ENCODE data around the gene RD3L. TPM values are rescaled to one million over a fixed set of nuclear protein-coding genes. Genes with fewer than 3 reads are reported as not detected.
A peak's percentile ranks its signal among the peaks of the same experiment; 100 is the strongest.

Gene RD3L
- total RNA-seq, 2 donors from 2014 or later: not detected

DNA sequence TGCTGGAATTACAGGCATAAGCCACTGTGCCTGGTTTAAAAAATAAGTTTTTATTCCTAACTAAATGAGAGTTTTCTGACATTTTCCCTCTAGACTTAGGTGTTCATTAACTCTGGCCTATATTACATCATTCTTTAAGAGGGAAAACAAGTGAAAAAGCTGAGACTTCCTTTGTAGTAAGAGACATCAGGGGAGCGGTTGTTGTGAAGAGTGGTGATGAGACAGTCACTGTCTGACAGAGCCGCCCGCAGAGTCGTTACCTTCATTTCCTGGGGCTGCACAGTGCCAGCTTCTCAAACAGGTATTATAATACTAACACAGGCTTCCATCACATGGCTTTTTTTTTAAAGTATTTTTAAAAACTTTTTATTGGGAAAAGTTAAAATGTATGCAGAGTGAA is 33.7 kb downstream of the RD3L start:
- Histone ChIP-seq H3K9ac (ENCODE audit: extremely low read depth, low read length, poor library complexity, severe bottlenecking) (no peak overlapping the region), H3K36me3 (ENCODE audit: control insufficient read depth, insufficient read depth, low read length) (peaks cover 18% of the 10 kb centered on the region), H3K27me3 (ENCODE audit: control insufficient read depth, insufficient read depth, low read length, poor library complexity, severe bottlenecking) (no peaks in the 10 kb centered on the region), H3K9me3 (ENCODE audit: control insufficient read depth, low read length) (no peaks in the 10 kb centered on the region), H3K4me1 (ENCODE audit: control insufficient read depth, insufficient read depth, low read length) (no peaks in the 10 kb centered on the region), H3K27ac (ENCODE audit: low read depth, low read length) (no peak overlapping the region), H3K4me3 (ENCODE audit: low read length) (no peak overlapping the region)
- H3K4me3 Mint-ChIP-seq: no peak overlapping the region
- DNase-seq: no peak
- TF ChIP-seq, protein P1, sequence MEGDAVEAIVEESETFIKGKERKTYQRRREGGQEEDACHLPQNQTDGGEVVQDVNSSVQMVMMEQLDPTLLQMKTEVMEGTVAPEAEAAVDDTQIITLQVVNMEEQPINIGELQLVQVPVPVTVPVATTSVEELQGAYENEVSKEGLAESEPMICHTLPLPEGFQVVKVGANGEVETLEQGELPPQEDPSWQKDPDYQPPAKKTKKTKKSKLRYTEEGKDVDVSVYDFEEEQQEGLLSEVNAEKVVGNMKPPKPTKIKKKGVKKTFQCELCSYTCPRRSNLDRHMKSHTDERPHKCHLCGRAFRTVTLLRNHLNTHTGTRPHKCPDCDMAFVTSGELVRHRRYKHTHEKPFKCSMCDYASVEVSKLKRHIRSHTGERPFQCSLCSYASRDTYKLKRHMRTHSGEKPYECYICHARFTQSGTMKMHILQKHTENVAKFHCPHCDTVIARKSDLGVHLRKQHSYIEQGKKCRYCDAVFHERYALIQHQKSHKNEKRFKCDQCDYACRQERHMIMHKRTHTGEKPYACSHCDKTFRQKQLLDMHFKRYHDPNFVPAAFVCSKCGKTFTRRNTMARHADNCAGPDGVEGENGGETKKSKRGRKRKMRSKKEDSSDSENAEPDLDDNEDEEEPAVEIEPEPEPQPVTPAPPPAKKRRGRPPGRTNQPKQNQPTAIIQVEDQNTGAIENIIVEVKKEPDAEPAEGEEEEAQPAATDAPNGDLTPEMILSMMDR (conservative IDR thresholded peaks at IDR 0.05): no peak
- no peak overlapping the region for H3K27ac Mint-ChIP-seq
- H3K4me1 Mint-ChIP-seq: peaks cover 6% of the 10 kb centered on the region
- WGBS, 2 experiments (ENCODE audit: insufficient coverage in 1 of 2, insufficient read length in 1 of 2): 96% methylated on average over 4 of the region's 4 CpGs; no CpG with 5 or more reads in 1 of the 2 experiments
- no peaks in the 10 kb centered on the region for H3K27me3 Mint-ChIP-seq (ENCODE audit: insufficient read depth)
- no peaks in the 10 kb centered on the region for H3K9me3 Mint-ChIP-seq
- H3K36me3 Mint-ChIP-seq (ENCODE audit: low read depth): peaks cover 15% of the 10 kb centered on the region

DNA sequence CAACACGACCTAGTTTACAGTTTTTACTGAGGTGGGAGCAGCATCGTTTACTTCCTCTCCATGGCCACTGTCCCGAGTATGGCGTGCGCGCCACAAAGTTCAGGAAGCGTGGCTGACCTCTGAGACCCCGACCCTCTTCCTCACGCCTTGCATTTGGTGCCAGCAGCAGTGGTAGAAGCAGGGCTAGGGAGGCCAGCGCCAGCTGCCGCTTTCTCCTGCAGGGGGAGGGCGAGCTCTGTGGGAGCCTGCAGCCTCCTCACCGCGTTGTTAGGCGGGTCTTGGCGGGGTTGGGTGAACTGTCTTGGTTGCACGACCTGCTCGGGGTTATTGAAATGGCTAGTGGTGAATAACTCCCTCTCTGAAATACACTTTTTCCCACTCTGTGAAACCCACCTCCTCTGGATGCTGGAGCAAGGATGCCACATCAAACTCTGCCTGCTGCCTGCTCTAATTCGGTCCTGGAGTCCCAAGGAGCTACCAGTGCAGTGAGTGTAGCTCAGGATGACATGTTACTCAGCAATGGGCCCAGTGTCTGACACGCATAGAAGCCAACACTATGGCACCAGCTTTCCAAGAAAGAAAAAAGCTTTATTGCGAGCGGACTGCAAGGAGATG is 36.4 kb downstream of the RD3L start:
- H3K27ac Mint-ChIP-seq: no peak overlapping the region
- Histone ChIP-seq H3K9me3 (ENCODE audit: control insufficient read depth, low read length) (no peaks in the 10 kb centered on the region), H3K4me1 (ENCODE audit: control insufficient read depth, insufficient read depth, low read length) (no peaks in the 10 kb centered on the region), H3K27me3 (ENCODE audit: control insufficient read depth, insufficient read depth, low read length, poor library complexity, severe bottlenecking) (no peaks in the 10 kb centered on the region), H3K4me3 (ENCODE audit: low read length) (no peak overlapping the region), H3K9ac (ENCODE audit: extremely low read depth, low read length, poor library complexity, severe bottlenecking) (no peak overlapping the region), H3K27ac (ENCODE audit: low read depth, low read length) (no peak overlapping the region), H3K36me3 (ENCODE audit: control insufficient read depth, insufficient read depth, low read length) (no peaks in the 10 kb centered on the region)
- DNase-seq: peak; percentile 86
- no peaks in the 10 kb centered on the region for H3K27me3 Mint-ChIP-seq (ENCODE audit: insufficient read depth)
- H3K9me3 Mint-ChIP-seq: no peaks in the 10 kb centered on the region
- peaks cover 6% of the 10 kb centered on the region for H3K4me1 Mint-ChIP-seq
- no peaks in the 10 kb centered on the region for H3K36me3 Mint-ChIP-seq (ENCODE audit: low read depth)
- H3K4me3 Mint-ChIP-seq: no peak overlapping the region
- 77 to 85% methylated on average over 12 to 22 of the region's 22 CpGs for WGBS, 2 experiments (ENCODE audit: insufficient coverage in 1 of 2, insufficient read length in 1 of 2)
- TF ChIP-seq, protein P1 (conservative IDR thresholded peaks at IDR 0.05): peak; percentile 63

DNA sequence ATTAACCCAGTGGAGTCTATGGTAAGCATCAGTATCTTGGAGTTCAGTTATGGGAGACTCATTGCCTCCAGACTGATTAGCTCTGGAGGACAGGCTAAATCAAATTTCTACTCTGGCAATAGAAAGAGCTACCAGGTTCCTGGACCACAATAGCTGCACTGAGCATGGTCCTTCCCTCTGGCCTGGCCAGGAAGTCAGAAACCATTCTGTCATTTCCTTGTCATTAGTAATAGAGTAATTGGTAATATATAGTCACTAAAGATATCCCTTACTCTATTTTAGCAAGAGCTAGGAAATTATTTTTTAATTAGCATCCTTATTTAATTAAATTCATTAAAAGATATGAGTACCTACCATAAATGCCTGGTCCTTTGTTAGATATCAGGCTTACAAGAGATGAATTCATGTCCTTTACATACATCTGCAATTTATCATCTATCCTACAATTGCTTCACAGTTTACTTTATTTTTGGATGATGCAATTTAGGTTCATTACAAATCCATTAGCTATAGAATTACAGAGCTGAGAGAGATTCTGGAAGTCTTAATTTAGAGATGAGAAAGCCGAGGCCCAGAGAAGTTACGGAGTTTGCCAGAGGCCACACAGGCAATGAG is 37.7 kb downstream of the RD3L start:
- H3K36me3 Mint-ChIP-seq (ENCODE audit: low read depth): no peaks in the 10 kb centered on the region
- no peak overlapping the region for H3K4me3 Mint-ChIP-seq
- no peaks in the 10 kb centered on the region for H3K4me1 ChIP-seq (ENCODE audit: control insufficient read depth, insufficient read depth, low read length)
- no peak overlapping the region for H3K27ac ChIP-seq (ENCODE audit: low read depth, low read length)
- no peaks in the 10 kb centered on the region for H3K4me1 Mint-ChIP-seq
- H3K27me3 Mint-ChIP-seq (ENCODE audit: insufficient read depth): no peaks in the 10 kb centered on the region
- H3K9me3 ChIP-seq (ENCODE audit: control insufficient read depth, low read length): no peaks in the 10 kb centered on the region
- no peak for DNase-seq
- no peaks in the 10 kb centered on the region for H3K27me3 ChIP-seq (ENCODE audit: control insufficient read depth, insufficient read depth, low read length, poor library complexity, severe bottlenecking)
- no peak overlapping the region for H3K9ac ChIP-seq (ENCODE audit: extremely low read depth, low read length, poor library complexity, severe bottlenecking)
- TF ChIP-seq, protein P1 (conservative IDR thresholded peaks at IDR 0.05): no peak
- H3K27ac Mint-ChIP-seq: no peak overlapping the region
- H3K4me3 ChIP-seq (ENCODE audit: low read length): no peak overlapping the region
- H3K9me3 Mint-ChIP-seq: no peaks in the 10 kb centered on the region
- H3K36me3 ChIP-seq (ENCODE audit: control insufficient read depth, insufficient read depth, low read length): no peaks in the 10 kb centered on the region
- WGBS, 2 experiments (ENCODE audit: insufficient coverage in 1 of 2, insufficient read length in 1 of 2): 95 to 100% methylated on average over 2 of the region's 2 CpGs

Measured in endodermal cell (in vitro differentiated cells).